NCI-H1417 (cell line): ENCODE results near the gene ZNF79.
"Not testable (repeated sequence)": the region's sequence is repeated elsewhere in the genome, so short reads cannot be mapped to it uniquely, and the experiment has no call there.

Source experiments
- DNase-seq, 3 experiments: peaks; one replicate each; lab custom pipeline; 2025; lab: John Stamatoyannopoulos, UW

The ZNF79 gene

DNA sequence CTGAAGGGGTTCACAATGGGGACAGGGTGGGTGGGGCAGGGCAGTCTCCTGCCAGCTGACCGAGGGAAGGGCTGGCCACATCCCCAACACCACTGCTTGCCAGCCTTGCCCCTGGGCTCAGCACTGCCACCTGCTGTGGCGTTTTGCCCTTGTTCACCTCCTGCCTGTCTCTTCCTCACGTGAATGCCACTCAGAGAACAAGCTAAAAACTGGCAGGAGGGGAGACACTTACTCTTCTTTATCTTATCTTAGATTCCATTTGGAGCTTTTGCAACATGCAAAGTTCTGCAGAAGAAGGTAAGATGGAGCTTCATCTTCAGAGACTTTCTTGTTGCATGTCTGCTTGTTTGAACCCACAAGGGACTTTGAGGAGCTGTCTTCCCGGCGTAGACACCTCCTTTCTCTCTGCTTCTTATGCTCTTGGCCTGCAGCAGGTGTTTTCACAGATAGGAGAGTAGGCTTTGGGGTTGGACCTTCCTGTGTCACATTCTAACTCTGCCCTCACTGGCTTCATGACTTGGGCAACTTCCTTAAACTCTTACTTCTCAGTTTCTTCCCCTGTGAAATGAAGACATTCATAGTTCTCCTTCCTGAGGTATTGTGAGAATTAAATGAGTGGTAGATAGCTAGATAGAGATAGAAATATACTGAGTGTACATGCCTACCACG, 31.3 kb downstream of the ZNF79 start:
- DNase-seq: no peak

DNA sequence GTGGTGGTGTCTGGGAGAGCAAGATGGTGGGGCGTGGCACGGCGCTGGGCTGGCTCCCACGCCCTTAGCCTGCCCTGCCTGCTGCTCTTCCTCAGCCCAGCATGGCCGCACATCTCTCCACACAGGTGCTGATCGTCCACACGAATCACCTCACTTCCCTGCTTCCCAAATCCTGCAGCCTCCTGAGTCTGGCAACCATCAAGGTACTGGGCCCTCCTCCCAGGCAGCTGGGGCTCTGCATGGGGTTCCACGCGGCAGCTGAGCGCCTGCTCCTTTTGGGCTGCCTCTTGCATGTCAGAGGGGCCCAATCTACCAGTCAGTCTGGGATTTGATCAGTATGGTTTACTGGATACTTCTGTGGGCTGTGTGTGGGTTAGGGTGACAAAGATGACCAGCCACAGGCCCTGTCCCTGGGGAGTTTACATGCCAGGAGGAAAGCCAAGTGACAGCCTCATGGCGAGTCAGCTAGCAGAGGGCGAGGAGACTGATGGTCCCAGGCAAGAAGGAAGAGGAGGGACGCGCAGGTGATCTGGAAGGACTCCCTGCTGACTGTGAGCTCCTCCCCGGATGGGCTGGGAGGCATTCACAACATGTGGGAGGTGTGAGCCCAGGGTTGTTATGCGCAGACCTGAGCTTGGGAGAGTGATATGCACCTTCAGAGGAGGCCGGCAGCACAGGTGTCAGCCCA, 33.2 kb downstream of the ZNF79 start:
- DNase-seq: no peak

DNA sequence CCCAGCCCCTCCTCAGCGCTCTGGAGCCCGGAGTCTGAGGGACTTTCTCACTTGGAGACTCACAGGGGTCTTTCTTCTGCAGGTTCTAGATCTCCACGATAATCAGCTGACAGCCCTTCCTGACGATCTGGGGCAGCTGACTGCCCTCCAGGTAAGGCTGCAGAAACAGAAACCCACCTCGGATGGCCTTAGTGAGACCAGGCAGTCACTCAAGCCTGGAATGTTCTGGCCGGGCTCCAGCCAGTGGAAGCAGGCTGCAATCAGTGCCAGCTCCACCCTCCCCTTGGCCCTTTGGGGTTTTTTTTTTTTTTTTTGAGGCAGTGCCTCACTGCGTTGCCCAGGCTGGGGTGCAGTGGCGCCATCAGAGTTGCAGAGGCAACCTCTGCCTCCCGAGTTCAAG, 34.7 kb downstream of the ZNF79 start:
- no peak for DNase-seq

DNA sequence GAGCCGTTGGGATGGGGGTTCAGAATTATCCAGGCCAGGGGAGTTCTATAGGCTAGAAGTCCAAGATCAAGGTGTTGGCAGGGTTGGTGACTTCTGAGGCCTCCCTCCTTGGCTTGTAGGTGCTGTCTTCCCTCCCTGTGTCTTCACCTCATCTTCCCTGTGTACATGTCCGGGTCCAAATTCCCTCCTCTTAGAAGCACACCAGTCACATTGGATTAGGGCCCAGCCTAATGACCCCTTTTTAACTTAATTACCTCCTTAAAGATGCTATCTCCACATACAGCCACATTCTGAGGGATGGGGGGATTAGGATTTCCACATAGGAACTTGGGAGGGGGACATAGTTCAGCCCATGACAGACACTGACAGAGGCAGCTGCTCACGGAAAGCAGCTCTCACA, 39.2 kb downstream of the ZNF79 start:
- no peak for DNase-seq

DNA sequence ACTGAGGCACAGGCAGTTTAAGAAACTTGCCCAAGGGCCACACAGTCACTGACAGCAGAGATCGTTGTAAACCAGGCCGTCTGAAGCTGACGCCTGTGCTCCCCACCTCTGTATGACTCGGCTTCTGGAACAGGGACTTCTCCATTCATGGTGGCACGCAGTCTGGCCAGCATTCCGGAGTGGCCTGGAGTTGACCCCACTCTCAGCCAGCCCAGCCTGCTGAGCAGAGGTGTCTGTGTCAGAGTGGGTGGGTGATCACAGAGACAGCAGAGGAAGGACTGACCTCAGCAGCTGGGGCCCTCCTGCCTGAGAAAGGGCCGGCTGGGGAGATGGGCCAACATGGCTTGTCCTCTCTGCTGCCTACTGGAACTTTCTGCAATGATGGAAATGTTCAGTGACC, 39.7 kb downstream of the ZNF79 start:
- no peak for DNase-seq

DNA sequence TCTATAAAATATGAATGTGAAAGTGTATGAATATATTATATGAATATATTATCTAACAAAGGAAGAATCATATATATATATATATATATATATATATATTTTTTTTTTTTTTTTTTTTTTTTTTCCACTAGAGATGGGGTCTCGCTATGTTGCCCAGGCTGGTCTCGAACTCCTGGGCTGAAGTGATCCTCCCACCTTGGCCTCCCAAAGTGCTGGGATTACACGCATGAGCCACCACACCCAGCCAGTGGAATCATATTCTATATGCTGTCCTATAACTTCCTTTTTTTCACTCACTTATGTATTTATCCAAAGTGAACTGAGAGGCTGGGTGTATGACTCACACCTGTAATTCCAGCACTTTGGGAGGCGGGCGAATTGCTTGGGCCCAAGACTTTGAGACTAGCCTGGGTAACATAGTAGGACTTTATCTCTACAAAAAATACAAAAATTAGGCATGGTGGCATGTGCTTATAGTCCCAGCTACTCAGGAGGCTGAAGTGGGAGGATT, 42.3 kb downstream of the ZNF79 start:
- not testable (repeated sequence) for DNase-seq

DNA sequence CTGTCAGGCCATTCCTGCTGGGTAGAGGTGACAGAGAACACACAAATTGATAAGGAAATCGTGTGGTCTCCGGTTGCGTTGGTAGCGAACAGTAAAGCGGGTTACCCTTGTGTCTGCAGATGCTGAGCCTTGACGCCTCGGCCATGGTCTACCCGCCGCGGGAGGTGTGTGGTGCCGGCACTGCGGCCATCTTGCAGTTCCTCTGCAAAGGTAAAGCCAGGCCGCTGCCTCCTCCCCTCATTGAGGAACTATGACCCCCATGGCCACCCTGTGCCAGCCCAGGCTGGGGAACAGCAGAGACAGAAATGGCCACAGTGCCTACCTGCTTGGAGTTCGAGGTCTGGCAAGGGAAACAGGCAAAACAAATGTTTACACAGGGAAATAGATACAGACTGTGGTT, 43.4 kb downstream of the ZNF79 start:
- DNase-seq: no peak

DNA sequence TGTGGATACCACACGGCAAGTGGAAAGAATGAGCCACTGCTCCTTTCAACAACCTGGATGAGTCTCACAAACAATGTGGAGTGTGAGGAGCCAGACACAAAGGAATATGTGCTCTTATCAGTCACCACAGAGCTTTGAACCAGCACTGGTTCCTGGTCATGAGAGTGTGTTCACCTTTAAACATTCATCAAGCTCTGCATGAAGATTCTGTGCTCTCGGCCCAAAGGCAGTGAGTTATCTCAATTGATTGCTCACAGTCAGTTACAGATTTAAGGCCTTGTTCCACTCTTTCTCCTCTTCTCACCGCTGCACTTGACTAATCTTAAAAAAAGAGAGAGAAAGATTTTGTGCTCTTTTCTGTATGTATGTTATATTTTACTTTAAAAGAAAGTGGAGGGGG, 46.5 kb downstream of the ZNF79 start:
- no peak for DNase-seq

DNA sequence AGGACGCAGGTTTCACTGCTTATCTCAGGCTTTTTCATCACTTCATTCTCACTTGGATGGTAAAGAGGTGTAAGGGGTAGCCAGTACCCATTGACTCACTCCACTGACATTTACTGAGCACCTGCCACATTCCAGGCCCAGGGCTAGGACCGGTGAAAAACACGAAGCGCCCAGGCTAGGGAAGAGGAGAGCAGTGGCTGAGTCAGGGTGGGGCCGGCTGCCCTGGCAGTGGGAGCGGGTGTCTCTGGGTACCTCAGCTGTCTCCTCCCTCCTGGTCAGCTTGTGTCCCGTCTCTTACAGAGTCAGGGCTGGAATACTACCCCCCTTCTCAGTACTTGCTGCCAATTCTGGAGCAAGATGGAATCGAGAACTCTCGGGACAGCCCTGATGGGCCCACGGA, 49.3 kb downstream of the ZNF79 start:
- no peak for DNase-seq

DNA sequence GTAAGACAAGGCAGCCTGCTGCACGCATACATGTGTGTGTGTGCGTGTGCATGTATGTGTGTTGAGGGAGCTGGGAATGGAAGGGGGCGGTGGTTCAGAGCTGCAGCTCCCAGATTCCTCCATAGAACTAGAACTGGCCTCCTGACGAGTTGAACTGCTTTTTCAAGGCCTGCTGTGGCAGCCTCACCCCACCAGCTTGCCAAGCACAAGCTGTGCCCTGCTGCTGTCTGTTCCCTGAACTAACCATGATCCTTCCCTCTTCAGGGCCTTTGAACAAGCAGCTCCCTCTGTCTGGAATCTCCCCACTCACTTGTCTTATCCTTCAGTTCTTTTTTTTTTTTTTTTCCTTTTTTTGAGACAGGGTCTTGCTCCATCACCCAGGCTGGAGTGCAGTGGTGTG, 49.8 kb downstream of the ZNF79 start:
- DNase-seq: no peak

DNA sequence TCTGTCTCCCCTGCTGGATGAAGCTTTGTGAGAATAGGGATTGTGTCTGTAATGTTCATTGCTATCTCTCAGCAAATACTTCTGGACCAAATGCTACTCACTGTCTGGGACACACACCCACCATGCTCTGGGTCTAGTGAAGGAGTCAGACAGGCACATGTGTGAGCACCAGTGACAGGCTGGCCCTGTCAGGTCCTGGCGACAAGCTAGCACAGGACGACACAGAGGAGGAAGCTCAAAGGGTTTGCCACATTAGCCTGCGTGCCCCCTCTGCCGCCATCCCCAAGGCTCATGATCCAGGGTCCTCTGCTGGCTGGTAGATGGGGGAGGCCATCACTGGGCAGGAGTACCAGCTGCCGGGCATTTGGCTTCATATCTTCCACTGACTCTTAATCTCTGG, 50.4 kb downstream of the ZNF79 start:
- DNase-seq: no peak

DNA sequence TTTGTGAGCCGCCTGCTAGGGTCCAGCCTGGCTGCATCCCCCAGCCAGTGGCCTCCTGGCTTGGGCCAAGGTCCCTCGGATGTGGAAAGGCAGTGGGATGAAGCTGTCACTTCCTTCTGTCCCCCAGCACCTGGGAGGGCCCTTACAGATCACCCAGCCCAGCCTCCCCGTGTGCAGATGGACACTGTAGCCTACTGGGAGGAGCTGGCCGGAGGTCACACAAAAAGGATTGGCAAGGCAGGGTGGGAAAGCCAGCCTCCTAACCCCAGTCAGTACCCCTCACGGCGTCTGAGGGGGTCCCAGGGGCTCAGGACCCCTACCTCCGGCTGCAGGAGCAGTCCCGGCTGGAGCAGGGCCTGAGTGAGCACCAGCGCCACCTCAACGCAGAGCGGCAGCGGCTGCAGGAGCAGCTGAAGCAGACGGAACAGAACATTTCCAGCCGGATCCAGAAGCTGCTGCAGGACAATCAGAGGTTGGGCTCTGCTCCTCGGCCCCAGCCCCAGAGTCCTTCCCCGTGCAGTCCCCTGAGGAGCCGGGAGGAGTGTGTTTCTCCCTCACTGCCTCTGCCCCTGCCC, 55.4 kb downstream of the ZNF79 start:
- DNase-seq: no peak

DNA sequence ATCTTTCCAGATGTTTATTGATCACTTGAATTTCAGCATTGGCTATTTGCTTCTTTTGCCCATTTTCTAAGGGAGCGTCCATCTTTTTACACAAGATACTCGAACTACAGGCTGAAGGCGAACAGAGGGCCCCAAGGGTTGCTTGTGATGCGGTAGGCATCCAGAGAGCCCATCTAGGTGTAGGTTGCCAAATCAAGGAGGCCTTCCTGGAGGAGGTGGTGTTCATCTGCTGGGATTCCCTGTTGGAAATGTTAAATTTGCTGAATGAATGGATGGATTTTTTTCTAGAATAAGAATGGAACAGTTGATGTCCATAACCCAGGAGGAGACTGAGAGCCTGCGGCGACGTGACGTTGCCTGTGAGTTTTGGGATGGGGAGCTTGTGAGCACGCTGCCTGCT, 58.5 kb downstream of the ZNF79 start:
- no peak for DNase-seq

DNA sequence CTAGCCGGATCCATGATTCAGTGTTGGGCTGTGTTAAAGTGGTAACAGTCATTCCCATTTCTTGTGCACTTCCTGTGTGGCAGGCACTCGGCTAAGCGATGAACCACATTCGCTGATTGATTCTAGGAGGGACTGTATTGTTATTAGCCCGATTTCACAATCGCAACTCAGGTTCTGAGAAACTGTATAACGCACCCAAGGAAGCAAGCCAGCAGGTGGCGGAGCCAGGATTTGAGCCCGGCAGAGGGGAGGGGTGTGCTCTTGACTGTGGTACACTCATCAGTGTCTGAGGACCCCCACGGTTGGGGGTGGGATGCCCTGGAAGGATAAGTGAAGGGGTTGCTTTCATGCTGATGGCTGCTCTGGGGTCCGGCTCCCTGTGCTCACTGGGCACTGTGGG, 61.8 kb downstream of the ZNF79 start:
- no peak for DNase-seq

DNA sequence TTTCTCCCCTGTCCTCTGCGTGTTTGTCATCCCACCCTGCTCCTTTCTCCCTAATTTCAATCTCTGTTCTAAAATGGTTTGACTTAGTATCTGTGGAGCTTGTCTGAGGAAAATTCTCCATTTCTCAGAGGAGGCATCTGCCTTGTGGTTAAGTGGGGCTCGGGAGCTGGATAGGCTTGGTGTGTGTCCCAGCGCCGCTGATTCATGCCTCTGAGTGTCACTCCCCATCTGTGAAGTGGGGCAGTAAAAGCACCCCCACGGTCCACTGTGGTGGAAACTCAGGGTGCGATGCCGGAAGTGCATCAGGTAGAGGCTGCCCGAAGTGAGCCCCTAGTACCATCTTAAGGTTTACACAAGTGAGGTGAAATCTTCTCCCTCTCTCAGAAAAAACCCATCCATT, 64.8 kb downstream of the ZNF79 start:
- no peak for DNase-seq

DNA sequence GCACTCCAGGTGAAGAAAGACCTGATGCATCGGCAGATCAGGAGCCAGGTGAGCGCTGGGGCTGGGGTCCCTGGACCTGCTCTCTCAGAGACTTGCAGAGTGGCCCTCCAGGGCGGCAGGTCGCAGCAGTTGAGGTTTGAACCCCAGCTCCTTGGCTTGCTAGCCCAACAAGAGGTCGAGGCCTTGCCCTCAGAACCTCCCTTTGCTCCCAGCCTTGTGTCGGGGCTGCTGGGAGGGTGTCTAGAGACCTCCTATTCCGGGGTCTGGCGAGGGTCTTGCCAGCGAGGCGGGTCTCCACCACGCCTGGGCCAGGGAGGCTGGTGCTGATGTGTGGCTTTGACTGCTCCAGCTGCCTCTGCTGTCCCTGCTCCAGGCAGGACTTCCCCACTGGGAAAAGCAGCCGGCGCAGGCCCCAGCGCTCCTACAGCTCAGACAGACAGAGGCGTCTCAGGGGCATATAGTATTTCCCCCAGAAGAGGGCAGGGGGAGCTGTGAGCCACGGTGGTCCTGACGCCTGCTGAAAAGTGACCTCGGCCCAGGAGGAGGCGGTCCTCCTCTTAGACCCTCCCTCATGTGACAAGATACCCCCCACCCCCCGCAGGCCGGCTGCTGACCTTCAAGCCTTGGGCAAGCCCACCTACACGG, 65.4 kb downstream of the ZNF79 start:
- peak in 1 of 3 experiments; percentile 5 for DNase-seq

DNA sequence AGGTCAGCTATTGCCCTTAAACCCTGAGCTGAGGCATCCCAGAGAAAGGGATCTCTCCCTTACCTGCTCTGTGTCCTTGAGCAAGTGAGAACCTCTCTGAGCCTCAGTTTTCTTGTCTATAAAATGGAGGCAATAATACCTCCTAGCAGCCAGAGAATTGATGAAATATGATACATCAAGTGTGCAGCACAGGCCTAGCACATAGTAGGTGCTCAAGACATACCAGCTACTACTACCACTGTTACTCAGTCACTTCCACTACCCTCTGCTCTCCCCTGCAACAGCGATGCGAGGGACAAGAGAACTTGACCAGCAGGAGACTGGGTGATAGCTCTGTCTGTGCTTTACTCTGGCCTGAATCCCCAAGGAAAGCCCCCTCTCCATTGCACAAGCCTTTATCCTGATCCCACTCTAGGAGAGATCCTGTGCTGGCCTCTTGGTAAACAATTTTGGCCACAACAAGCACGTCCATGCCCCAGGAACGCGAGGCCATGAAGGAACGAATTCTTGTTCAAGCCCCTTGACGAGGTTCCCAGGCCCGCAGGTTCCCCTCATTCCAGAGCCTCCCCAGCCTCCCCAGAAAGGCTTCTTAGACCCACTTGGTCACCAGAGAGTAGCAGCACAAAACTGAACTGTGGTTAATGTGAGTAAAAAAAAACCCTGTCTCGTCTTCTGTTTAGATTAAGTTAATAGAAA, 66.5 kb downstream of the ZNF79 start:
- DNase-seq: no peak

DNA sequence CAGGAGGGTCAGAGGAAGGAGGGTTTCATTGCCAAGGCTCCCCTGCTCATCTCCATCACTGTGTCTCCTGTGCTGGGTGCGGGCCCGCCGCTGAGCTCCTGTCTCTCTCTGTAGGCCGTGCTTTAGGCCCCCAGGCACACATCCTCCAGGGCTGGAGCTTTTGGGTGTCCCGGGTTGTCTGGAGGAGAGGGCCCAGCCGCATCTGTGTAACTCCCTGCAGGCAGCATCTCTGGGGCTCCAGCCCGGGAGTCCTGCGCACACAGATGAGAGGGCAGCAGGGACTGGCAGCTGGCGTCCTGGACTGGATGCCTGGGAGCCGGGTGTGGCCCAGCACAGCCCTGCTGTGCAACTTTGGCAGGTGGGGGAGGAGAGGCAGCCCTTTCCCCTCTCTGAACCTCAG, 67.3 kb downstream of the ZNF79 start:
- DNase-seq: no peak

DNA sequence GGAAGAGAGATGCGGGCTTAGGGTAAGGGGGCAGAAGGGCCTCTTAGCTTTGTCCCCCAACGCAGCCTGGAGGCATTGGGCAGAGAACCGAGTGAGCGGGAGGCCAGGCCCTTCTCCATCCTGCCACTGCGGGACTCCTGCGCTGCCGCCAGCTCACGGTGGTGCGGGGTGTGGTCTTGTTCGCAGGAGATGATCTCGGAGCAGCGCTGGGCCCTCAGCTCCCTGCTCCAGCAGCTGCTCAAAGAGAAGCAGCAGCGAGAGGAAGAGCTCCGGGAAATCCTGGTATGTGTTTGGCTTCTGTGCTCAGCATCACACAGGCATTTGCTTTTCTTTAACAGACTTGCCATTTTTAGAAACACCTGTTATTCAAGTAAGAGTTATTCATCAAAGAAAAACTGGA, 68.4 kb downstream of the ZNF79 start:
- no peak for DNase-seq

DNA sequence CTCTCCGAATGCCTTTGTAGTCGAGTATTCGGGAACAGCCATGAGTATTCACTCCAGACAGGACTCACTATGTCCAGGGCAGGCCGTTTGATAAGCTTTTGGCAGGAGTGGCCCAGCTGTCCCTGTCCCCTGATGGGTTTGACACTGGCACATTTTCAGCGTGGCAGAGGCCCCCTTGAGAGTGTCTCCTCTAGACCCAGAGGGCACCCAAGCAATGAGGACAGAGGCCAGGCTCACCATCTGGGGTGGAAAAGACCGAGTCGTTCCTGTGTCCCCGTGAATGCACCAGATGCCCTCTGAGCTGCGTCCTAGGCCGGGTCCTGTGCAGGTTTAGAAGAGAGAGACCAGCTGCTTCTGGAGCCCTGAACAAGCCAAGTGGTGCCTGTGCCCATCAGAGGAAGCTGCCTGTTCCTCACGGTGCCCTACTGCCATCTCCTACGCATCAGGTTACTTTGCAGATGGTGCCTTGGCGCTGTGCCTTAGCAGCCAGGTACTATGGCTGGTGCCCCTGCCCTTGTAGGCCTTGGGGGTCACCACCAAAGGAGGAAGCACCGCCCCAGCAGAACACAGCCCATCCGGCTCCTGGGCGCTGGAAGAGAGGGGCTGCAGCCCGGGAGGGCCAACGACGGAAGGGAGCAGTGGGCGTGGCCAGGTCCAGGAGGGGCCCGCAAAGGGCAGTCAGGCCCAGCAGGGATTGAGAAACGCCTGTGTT, 69.6 kb downstream of the ZNF79 start:
- no peak for DNase-seq

DNA sequence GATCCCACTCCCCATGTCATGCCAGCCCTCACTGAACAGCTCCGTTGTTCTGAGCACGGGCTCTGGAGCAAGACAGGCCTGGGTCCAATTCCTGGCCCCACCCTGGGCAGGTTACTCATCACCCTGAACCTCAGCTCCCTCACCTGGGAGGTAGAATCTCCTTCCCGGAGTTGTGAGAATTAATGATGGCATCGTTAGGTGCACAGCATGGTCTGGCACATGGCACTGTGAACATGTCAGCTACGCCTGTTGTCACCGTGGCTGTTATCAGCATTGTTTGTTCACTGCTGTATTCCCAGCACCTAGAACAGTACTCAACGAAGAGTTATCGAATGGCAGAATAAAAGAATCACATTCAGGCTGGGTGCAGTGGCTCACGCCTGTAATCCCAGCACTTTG, 70.1 kb downstream of the ZNF79 start:
- no peak for DNase-seq
